Left ventricle myocardium inferior (tissue), 1 donor: ENCODE results near the gene EDRF1. TPM values are rescaled to one million over a fixed set of nuclear protein-coding genes. Genes with fewer than 3 reads are reported as not detected.

Experiments
- DNase-seq: peaks from one replicate; pipeline ENCODE4 v3.0.0-alpha.2; 2020
- H3K27ac ChIP-seq: fragments of 200-600 bp; replicated peaks from 2 replicates; pipeline ENCODE4 v1.8.0; 2021
- H3K27me3 ChIP-seq: fragments of 200-600 bp; 2 replicates; pipeline ENCODE4 v1.8.0; 2021; ENCODE audit warnings: low read depth
- H3K36me3 ChIP-seq: fragments of 200-600 bp; 2 replicates; pipeline ENCODE4 v1.8.0; 2021
- H3K4me1 ChIP-seq: fragments of 200-600 bp; 2 replicates; pipeline ENCODE4 v1.8.0; 2021
- H3K4me3 ChIP-seq: fragments of 200-600 bp; 2 replicates; pipeline ENCODE4 v1.8.0; 2021; ENCODE audit warnings: mild to moderate bottlenecking, moderate library complexity
- H3K9me3 ChIP-seq: fragments of 200-600 bp; replicated peaks from 2 replicates; pipeline ENCODE4 v1.8.0; 2021
- intact Hi-C: fragments of 100-400 bp; cut with micrococcal nuclease; formaldehyde crosslinking; loops from one replicate; pipeline ENCODE4 v1.11.0; 2022
- total RNA-seq: library from RNA; stranded (reverse); fragmentation: NEBNext Ultra II Directional; extraction: Animal tissue kit (Norgen Biotek cat#: 25700); gene quantifications from one replicate; pipeline ENCODE4 v1.2.1, GENCODE V29; 2021
- TF ChIP-seq, protein P1 (sequence below): fragments of 200-600 bp; IDR thresholded peaks from 2 replicates; pipeline ENCODE4 v1.8.0; 2021; ENCODE audit warnings: antibody characterized with exemption, mild to moderate bottlenecking, borderline replicate concordance
- donor health status: DM: no; HTN: yes; CAD: no; lungs with severe emphysema.

EDRF1 gene
- total RNA-seq, 1 donor from 2014 or later: 11.5 TPM

- Histone ChIP-seq H3K4me1 (peaks cover 13% of the 10 kb centered on the region), H3K4me3 (no peak overlapping the region), H3K36me3 (peaks cover 78% of the 10 kb centered on the region), H3K27me3 (no peaks in the 10 kb centered on the region), H3K9me3 (no peaks in the 10 kb centered on the region), H3K27ac (no peak overlapping the region)
- TF ChIP-seq, protein P1, sequence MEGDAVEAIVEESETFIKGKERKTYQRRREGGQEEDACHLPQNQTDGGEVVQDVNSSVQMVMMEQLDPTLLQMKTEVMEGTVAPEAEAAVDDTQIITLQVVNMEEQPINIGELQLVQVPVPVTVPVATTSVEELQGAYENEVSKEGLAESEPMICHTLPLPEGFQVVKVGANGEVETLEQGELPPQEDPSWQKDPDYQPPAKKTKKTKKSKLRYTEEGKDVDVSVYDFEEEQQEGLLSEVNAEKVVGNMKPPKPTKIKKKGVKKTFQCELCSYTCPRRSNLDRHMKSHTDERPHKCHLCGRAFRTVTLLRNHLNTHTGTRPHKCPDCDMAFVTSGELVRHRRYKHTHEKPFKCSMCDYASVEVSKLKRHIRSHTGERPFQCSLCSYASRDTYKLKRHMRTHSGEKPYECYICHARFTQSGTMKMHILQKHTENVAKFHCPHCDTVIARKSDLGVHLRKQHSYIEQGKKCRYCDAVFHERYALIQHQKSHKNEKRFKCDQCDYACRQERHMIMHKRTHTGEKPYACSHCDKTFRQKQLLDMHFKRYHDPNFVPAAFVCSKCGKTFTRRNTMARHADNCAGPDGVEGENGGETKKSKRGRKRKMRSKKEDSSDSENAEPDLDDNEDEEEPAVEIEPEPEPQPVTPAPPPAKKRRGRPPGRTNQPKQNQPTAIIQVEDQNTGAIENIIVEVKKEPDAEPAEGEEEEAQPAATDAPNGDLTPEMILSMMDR: no peak
- DNase-seq: no peak
- intact Hi-C loops: no loop called here
Measured at GRCh38 chr10:125797994-125798662, 78.6 kb downstream of the EDRF1 start.

GRCh38 chr10:125799451-125800182 is 80.1 kb downstream of the EDRF1 start:
- H3K9me3 ChIP-seq: no peaks in the 10 kb centered on the region
- TF ChIP-seq, protein P1: no peak
- H3K27me3 ChIP-seq: no peaks in the 10 kb centered on the region
- DNase-seq: no peak
- intact Hi-C loops: no loop called here
- no peak overlapping the region for H3K27ac ChIP-seq
- H3K36me3 ChIP-seq: peaks cover 68% of the 10 kb centered on the region
- peaks cover 13% of the 10 kb centered on the region for H3K4me1 ChIP-seq
- no peak overlapping the region for H3K4me3 ChIP-seq

DNA sequence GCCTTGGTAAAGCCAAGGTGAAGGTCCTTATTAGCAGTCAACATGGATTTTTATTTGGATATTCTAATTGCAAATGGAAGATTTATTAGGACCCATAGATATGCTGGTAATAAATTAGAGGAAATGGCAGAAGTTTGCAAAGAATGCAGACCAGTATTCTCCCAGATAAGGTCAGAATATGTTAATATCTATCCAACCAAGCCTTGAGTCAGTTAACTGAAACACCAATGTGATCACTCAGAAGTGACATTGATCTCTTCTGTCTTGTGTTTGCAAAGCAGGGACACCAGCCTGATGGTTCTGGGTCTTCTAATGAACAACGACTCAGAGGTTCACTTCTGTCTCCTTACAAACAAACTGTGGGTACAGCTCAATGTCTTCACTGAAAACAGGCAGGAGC is 82.1 kb downstream of the EDRF1 start:
- Histone ChIP-seq H3K36me3 (peaks cover 74% of the 10 kb centered on the region), H3K27ac (no peak overlapping the region), H3K9me3 (no peaks in the 10 kb centered on the region), H3K27me3 (no peaks in the 10 kb centered on the region), H3K4me3 (no peak overlapping the region), H3K4me1 (no peaks in the 10 kb centered on the region)
- DNase-seq: no peak
- intact Hi-C loops: no loop called here
- TF ChIP-seq, protein P1: no peak

DNA sequence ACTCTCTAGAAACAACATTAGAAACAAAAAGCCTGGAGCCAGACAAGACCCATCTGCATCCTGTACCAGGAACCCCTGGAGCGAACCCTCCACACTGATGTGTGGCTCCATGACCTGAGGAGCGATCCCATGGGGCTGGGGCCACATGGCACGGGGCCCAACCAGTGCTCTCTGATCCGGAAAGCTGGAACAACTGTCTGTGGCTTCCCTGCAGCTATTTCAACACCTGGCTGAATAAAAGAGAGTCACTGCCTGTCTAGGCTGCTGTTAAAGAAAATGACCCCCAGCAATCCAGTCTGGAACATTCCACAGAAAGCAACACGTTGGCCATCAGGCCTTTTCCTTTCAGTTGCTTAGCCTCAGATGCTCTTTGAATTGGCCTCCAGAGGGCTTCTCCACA is 82.6 kb downstream of the EDRF1 start:
- Histone ChIP-seq H3K27ac (no peak overlapping the region), H3K27me3 (no peaks in the 10 kb centered on the region), H3K4me3 (no peak overlapping the region), H3K4me1 (no peaks in the 10 kb centered on the region), H3K9me3 (no peaks in the 10 kb centered on the region), H3K36me3 (peaks cover 74% of the 10 kb centered on the region)
- DNase-seq: no peak
- TF ChIP-seq, protein P1: no peak
- intact Hi-C loops: no loop called here

- Histone ChIP-seq H3K9me3 (no peaks in the 10 kb centered on the region), H3K4me3 (no peak overlapping the region), H3K4me1 (no peaks in the 10 kb centered on the region), H3K36me3 (peaks cover 74% of the 10 kb centered on the region), H3K27me3 (no peaks in the 10 kb centered on the region), H3K27ac (no peak overlapping the region)
- intact Hi-C loops: no loop called here
- TF ChIP-seq, protein P1: no peak
- no peak for DNase-seq
Measured at GRCh38 chr10:125802739-125803138, 83.2 kb downstream of the EDRF1 start.
